WTC11 (cell line): ENCODE data around the gene GABBR2. TPM values are rescaled to one million over a fixed set of nuclear protein-coding genes. Genes with fewer than 3 reads are reported as not detected.

ENCODE experiments used
- ATAC-seq: fragments of 200-7000 bp; cut with Tn5 transposase; 2 replicates; pipeline ENCODE4 v1.10.0; 2021; ENCODE audit warnings: mild to moderate bottlenecking, moderate library complexity
- CTCF ChIA-PET: fragments of 300-600 bp; sonication (Branson Sonifier 250); formaldehyde crosslinking; loops from one replicate; lab custom pipeline; 2021; ENCODE audit warnings: antibody characterized with exemption; lab: Charles Lee
- POLR2A ChIA-PET: fragments of 350-600 bp; sonication (Branson Sonifier 250); formaldehyde crosslinking; loops from one replicate; lab custom pipeline; 2021; ENCODE audit warnings: antibody characterized with exemption; lab: Charles Lee
- DNase-seq: peaks from one replicate; pipeline ENCODE4 v3.0.0; 2021; ENCODE audit warnings: low spot score
- H3K27ac Mint-ChIP-seq: 2 replicates; pipeline ENCODE4 v1.8.0; 2021; ENCODE audit warnings: mixed read lengths
- H3K27me3 Mint-ChIP-seq: 2 replicates; pipeline ENCODE4 v1.8.0; 2021; ENCODE audit warnings: low read depth, mild to moderate bottlenecking, moderate library complexity, mixed read lengths
- H3K36me3 Mint-ChIP-seq: 2 replicates; pipeline ENCODE4 v1.8.0; 2021; ENCODE audit warnings: mixed read lengths
- H3K4me1 Mint-ChIP-seq: 2 replicates; pipeline ENCODE4 v1.8.0; 2022; ENCODE audit warnings: mixed read lengths
- H3K4me3 Mint-ChIP-seq: 2 replicates; pipeline ENCODE4 v1.8.0; 2021; ENCODE audit warnings: mild to moderate bottlenecking, moderate library complexity, mixed read lengths
- H3K9me3 Mint-ChIP-seq: 2 replicates; pipeline ENCODE4 v1.8.0; 2021; ENCODE audit warnings: mixed read lengths
- CREB1 ChIP-seq: sonication (generic); formaldehyde crosslinking; IDR thresholded peaks from 2 replicates; pipeline ENCODE4 v1.8.0; 2023; ENCODE audit warnings: mild to moderate bottlenecking, missing genetic modification reagents
- ELF4 ChIP-seq: sonication (generic); formaldehyde crosslinking; IDR thresholded peaks from 2 replicates; pipeline ENCODE4 v1.8.1; 2022; ENCODE audit warnings: low read depth, mild to moderate bottlenecking, moderate library complexity, missing genetic modification reagents
- IRF2 ChIP-seq: sonication (generic); formaldehyde crosslinking; IDR thresholded peaks from 2 replicates; pipeline ENCODE4 v1.8.0; 2022; ENCODE audit warnings: low read depth, missing genetic modification reagents, borderline replicate concordance
- JUN ChIP-seq: sonication (generic); formaldehyde crosslinking; IDR thresholded peaks from 2 replicates; pipeline ENCODE4 v1.8.0; 2023; ENCODE audit warnings: mild to moderate bottlenecking, missing genetic modification reagents
- ZNF121 ChIP-seq: sonication (generic); formaldehyde crosslinking; IDR thresholded peaks from 2 replicates; pipeline ENCODE4 v1.8.0; 2023; ENCODE audit warnings: missing genetic modification reagents
- ZNF138 ChIP-seq: sonication (generic); formaldehyde crosslinking; conservative IDR thresholded peaks from 2 replicates; pipeline ENCODE4 v1.8.1; 2022; ENCODE audit warnings: mild to moderate bottlenecking, moderate library complexity, missing genetic modification reagents
- total RNA-seq: library from RNA; stranded (reverse); gene quantifications from 3 replicates; pipeline ENCODE4 v1.2.3, GENCODE V29; 2021
- TF ChIP-seq, protein P1 (sequence below): fragments of 250-450 bp; sonication (Bioruptor Pico); IDR thresholded peaks from 2 replicates; pipeline ENCODE4 v1.9.0; 2021; ENCODE audit warnings: mild to moderate bottlenecking, borderline replicate concordance
- TF ChIP-seq, protein P2 (sequence below): sonication (generic); formaldehyde crosslinking; IDR thresholded peaks from 2 replicates; pipeline ENCODE4 v1.8.0; 2023; ENCODE audit warnings: missing genetic modification reagents, mild to moderate bottlenecking, borderline replicate concordance
- TF ChIP-seq, protein P3 (sequence below): sonication (generic); formaldehyde crosslinking; IDR thresholded peaks from 2 replicates; pipeline ENCODE4 v1.8.1; 2023; ENCODE audit warnings: mild to moderate bottlenecking, moderate library complexity, missing genetic modification reagents
- TF ChIP-seq, protein P4 (sequence below): sonication (generic); formaldehyde crosslinking; IDR thresholded peaks from 2 replicates; pipeline ENCODE4 v1.8.1; 2022; ENCODE audit warnings: missing genetic modification reagents, borderline replicate concordance
- TF ChIP-seq, protein P5 (sequence below): sonication (generic); formaldehyde crosslinking; IDR thresholded peaks from 2 replicates; pipeline ENCODE4 v1.8.1; 2023; ENCODE audit warnings: mild to moderate bottlenecking, missing genetic modification reagents, moderate library complexity
- TF ChIP-seq, protein P6 (sequence below): sonication (generic); formaldehyde crosslinking; conservative IDR thresholded peaks from 2 replicates; pipeline ENCODE4 v1.8.1; 2022; ENCODE audit warnings: mild to moderate bottlenecking, missing genetic modification reagents

Gene GABBR2
- total RNA-seq, 1 experiment from 2014 or later: 0.92 TPM

DNA sequence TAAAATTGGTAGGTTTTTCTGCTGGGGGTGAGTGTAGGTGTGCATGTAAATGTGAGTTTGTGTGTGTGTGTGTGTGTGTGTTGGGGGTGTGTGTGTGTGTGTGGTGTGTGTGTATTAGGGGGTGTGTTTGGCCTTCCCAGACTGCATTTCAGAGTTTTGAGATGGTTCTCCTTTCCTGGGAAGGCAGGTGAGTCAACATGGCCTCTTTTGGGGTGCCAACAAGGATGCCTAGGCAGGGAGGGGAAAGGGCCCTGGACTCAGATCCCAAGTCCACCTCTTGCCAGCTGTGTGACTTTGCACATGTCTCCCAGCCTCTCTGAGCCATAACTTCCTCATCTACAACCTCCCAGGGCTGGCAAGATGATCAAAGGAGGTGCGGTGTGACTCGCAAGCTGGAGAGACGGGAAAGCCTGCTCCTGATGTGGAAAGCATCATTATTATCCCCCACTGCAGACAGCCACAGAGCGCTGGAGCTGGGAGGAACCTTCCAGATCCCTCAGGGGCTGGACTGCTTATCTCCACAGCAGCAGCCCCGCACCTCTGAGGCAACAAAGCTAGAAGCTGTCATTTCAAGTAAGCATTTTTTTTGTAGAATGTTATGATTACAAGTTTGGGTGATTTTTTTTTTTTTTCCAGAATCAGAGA is 389.8 kb downstream of the GABBR2 start (continued):
- no peak for TF ChIP-seq ELF4 (CRISPR knock-in tag)
- TF ChIP-seq, protein P1, sequence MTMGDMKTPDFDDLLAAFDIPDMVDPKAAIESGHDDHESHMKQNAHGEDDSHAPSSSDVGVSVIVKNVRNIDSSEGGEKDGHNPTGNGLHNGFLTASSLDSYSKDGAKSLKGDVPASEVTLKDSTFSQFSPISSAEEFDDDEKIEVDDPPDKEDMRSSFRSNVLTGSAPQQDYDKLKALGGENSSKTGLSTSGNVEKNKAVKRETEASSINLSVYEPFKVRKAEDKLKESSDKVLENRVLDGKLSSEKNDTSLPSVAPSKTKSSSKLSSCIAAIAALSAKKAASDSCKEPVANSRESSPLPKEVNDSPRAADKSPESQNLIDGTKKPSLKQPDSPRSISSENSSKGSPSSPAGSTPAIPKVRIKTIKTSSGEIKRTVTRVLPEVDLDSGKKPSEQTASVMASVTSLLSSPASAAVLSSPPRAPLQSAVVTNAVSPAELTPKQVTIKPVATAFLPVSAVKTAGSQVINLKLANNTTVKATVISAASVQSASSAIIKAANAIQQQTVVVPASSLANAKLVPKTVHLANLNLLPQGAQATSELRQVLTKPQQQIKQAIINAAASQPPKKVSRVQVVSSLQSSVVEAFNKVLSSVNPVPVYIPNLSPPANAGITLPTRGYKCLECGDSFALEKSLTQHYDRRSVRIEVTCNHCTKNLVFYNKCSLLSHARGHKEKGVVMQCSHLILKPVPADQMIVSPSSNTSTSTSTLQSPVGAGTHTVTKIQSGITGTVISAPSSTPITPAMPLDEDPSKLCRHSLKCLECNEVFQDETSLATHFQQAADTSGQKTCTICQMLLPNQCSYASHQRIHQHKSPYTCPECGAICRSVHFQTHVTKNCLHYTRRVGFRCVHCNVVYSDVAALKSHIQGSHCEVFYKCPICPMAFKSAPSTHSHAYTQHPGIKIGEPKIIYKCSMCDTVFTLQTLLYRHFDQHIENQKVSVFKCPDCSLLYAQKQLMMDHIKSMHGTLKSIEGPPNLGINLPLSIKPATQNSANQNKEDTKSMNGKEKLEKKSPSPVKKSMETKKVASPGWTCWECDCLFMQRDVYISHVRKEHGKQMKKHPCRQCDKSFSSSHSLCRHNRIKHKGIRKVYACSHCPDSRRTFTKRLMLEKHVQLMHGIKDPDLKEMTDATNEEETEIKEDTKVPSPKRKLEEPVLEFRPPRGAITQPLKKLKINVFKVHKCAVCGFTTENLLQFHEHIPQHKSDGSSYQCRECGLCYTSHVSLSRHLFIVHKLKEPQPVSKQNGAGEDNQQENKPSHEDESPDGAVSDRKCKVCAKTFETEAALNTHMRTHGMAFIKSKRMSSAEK (CRISPR knock-in tag): no peak
- TF ChIP-seq, protein P2, sequence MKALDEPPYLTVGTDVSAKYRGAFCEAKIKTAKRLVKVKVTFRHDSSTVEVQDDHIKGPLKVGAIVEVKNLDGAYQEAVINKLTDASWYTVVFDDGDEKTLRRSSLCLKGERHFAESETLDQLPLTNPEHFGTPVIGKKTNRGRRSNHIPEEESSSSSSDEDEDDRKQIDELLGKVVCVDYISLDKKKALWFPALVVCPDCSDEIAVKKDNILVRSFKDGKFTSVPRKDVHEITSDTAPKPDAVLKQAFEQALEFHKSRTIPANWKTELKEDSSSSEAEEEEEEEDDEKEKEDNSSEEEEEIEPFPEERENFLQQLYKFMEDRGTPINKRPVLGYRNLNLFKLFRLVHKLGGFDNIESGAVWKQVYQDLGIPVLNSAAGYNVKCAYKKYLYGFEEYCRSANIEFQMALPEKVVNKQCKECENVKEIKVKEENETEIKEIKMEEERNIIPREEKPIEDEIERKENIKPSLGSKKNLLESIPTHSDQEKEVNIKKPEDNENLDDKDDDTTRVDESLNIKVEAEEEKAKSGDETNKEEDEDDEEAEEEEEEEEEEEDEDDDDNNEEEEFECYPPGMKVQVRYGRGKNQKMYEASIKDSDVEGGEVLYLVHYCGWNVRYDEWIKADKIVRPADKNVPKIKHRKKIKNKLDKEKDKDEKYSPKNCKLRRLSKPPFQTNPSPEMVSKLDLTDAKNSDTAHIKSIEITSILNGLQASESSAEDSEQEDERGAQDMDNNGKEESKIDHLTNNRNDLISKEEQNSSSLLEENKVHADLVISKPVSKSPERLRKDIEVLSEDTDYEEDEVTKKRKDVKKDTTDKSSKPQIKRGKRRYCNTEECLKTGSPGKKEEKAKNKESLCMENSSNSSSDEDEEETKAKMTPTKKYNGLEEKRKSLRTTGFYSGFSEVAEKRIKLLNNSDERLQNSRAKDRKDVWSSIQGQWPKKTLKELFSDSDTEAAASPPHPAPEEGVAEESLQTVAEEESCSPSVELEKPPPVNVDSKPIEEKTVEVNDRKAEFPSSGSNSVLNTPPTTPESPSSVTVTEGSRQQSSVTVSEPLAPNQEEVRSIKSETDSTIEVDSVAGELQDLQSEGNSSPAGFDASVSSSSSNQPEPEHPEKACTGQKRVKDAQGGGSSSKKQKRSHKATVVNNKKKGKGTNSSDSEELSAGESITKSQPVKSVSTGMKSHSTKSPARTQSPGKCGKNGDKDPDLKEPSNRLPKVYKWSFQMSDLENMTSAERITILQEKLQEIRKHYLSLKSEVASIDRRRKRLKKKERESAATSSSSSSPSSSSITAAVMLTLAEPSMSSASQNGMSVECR: no peak

DNA sequence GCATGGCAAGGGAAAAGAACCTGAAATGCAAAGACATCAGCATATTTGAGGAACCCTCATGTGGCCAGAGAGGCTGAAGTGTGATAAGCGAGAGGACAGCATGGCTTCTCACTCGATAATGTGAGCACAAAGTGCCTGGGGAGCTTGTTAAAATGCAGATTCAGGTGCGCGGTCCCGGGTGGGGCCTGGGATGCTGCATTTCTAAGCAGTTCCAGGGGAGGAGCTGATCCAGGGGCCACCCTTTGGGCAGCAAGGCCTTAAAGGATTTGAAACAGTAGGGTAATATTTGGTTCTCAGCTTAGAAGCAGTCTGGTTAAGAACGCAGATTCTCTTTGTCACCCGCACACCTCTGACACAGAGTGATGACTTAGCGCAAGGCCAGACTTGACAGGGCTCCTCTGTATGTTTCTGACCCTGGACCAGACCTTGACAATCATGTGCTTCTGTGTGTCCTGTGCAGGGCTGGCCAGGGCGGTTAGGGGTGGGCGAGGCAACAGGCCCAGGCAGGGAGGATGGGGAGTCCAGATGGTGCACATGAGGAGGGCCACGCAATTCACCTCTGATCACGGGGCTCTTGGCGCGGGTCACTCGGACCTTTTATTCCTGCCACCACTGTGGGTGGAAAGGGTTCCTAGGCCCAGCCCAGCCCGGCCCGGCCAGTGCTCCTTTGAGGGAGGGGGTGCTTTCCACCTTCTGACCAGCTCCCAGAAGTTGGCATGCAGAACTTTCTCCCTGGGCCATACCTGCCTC is 390.5 kb downstream of the GABBR2 start:
- H3K27me3 Mint-ChIP-seq: no peaks in the 10 kb centered on the region
- peaks cover 18% of the 10 kb centered on the region for H3K4me1 Mint-ChIP-seq
- POLR2A ChIA-PET: no interaction called here
- no peaks in the 10 kb centered on the region for H3K9me3 Mint-ChIP-seq
- no peak overlapping the region for H3K4me3 Mint-ChIP-seq
- H3K36me3 Mint-ChIP-seq: no peaks in the 10 kb centered on the region
- no peak overlapping the region for H3K27ac Mint-ChIP-seq
- CTCF ChIA-PET: interaction anchor here (1.2 kb wide), 1 partner anchor 219 kb away, joined by 3 read pairs; no protein-coding TSS in a partner anchor
- no peak for DNase-seq
- no peak for ATAC-seq
- TF ChIP-seq ZNF138 (CRISPR knock-in tag): no peak
- TF ChIP-seq, protein P3, sequence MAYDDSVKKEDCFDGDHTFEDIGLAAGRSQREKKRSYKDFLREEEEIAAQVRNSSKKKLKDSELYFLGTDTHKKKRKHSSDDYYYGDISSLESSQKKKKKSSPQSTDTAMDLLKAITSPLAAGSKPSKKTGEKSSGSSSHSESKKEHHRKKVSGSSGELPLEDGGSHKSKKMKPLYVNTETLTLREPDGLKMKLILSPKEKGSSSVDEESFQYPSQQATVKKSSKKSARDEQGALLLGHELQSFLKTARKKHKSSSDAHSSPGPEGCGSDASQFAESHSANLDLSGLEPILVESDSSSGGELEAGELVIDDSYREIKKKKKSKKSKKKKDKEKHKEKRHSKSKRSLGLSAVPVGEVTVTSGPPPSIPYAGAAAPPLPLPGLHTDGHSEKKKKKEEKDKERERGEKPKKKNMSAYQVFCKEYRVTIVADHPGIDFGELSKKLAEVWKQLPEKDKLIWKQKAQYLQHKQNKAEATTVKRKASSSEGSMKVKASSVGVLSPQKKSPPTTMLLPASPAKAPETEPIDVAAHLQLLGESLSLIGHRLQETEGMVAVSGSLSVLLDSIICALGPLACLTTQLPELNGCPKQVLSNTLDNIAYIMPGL (CRISPR knock-in tag): no peak
- TF ChIP-seq, protein P4, sequence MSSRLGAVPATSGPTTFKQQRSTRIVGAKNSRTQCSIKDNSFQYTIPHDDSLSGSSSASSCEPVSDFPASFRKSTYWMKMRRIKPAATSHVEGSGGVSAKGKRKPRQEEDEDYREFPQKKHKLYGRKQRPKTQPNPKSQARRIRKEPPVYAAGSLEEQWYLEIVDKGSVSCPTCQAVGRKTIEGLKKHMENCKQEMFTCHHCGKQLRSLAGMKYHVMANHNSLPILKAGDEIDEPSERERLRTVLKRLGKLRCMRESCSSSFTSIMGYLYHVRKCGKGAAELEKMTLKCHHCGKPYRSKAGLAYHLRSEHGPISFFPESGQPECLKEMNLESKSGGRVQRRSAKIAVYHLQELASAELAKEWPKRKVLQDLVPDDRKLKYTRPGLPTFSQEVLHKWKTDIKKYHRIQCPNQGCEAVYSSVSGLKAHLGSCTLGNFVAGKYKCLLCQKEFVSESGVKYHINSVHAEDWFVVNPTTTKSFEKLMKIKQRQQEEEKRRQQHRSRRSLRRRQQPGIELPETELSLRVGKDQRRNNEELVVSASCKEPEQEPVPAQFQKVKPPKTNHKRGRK: no peak
- TF ChIP-seq JUN (CRISPR knock-in tag): no peak
- TF ChIP-seq IRF2 (CRISPR knock-in tag): no peak
- TF ChIP-seq CREB1: no peak
- TF ChIP-seq ZNF121: no peak
- TF ChIP-seq, protein P5, sequence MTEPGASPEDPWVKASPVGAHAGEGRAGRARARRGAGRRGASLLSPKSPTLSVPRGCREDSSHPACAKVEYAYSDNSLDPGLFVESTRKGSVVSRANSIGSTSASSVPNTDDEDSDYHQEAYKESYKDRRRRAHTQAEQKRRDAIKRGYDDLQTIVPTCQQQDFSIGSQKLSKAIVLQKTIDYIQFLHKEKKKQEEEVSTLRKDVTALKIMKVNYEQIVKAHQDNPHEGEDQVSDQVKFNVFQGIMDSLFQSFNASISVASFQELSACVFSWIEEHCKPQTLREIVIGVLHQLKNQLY (CRISPR knock-in tag): no peak
- TF ChIP-seq, protein P6, sequence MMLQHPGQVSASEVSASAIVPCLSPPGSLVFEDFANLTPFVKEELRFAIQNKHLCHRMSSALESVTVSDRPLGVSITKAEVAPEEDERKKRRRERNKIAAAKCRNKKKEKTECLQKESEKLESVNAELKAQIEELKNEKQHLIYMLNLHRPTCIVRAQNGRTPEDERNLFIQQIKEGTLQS (CRISPR knock-in tag): no peak
- TF ChIP-seq, protein P1 (CRISPR knock-in tag): no peak
